Suprapubic skin (tissue), 3 donors: ENCODE results near the gene IGSF1.

Source experiments
- CTCF ChIP-seq, 2 donors: fragments of 200-600 bp in 1 of 2; fragments of 450-650 bp in 1 of 2; sonication (generic) in 1 of 2; IDR thresholded peaks; one replicate each; pipeline ENCODE4 v1.5.1; 2016 to 2019; ENCODE audit warnings: antibody characterized with exemption in 2 of 2, mild to moderate bottlenecking in 1 of 2, moderate library complexity in 1 of 2
- EP300 ChIP-seq: sonication (generic); formaldehyde crosslinking; IDR thresholded peaks from one replicate; pipeline ENCODE4 v1.6.1; 2017; ENCODE audit warnings: antibody characterized with exemption

- TF ChIP-seq EP300 = no peak
- no peak for TF ChIP-seq CTCF (IDR thresholded peaks at IDR 0.05)
Observed at GRCh38 chrX:131317326-131317725, 28.2 kb upstream of the IGSF1 start.
